HG02938 (cell line): ENCODE data around the gene CUTA.

Experiments used
- ATAC-seq: cut with Tn5 transposase; IDR thresholded peaks from one replicate; pipeline ENCODE4 v1.9.1; 2021; ENCODE audit warnings: mild to moderate bottlenecking, moderate library complexity; ENCODE audit not compliant: unreplicated experiment

CUTA gene, protein sequence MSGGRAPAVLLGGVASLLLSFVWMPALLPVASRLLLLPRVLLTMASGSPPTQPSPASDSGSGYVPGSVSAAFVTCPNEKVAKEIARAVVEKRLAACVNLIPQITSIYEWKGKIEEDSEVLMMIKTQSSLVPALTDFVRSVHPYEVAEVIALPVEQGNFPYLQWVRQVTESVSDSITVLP

DNA sequence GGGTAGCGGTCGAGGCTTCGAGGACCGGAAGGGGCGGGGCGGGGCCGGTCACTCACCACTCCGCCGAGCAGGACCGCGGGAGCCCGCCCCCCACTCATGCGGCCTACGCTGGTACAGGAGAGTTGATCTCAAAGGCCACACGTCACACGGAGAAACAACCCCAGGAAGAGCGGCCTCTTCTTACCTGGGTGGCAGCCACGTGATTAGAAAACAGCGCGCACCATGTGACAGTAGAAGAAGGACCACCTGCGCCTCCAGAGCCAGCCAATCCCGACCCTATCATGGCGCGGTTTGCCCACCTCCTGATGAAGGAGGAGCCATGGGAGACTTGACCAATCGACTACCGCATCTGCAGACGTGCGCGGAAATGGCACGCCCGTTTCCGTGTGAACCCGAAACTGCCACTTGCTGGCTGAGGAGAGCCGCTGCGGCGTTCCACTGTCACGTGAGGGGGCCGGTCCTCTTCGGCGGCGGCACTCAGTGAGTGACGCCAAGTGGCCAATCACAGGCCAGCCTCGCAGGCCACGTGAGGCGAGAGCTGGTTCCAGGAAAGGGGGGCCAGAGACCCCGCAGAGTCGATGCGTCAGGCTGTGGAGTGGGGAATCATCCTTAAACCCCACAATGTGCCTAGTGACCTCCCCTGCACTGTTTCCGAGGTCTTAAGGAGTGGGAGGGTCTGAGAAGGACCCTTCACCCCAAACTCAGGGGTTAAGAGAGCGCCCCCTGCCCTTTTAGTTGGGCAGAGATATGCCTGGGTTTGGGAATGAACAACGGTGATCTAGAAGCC, at the start of gene CUTA:
TSS of gene CUTA (minus strand) at position 205 of the 787 bp plus-strand sequence. CDS start at position 98, 107 bp downstream.
- peak; percentile 87 for ATAC-seq

DNA sequence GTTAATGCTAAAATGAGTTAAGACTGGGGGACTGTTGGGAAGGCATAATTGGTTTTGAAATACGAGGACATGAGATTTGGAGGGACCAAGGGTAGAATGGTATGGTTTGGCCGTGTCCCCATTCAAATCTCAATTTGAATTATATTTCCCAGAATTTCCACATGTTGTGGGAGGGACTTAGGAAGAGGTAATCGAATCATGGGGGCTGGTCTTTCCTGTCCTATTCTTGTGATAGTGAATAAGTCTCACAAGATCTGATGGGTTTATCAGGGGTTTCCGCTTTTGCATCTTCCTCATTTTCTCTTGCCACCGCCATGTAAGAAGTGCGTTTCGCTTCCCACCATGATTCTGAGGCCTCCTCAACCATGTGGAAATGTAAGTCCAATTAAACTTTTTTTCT, 49.2 kb upstream of the CUTA start:
- no peak for ATAC-seq

DNA sequence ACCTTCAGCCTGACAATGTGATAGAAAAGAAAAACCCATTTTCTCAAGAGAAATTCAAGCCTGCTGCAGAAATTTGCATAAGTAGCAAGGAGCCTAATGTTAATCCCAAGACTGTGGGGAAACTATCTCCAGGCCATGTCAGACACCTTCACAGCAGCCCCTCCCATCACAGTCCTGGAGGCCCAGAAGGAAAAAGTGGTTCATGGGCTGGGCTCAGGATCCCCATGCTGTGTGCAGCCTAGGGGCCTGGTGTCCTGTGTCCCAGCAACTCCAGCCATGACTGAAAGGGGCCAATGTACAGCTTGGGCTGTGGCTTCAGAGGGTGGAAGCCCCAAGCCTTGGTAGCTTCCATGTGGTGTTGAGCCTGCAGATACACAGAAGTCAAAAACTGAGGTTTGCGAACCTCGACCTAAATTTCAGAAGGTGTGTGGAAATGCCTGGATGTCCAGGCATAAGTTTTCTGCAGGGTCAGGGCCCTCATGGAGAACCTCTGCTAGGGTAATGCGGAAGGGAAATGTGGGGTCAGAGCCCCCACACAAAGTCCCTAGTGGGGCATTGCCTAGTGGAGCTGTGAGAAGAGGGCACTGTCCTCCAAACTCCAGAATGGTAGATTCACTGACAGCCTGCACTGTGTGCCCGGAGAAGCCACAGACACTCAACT, 48.3 kb upstream of the CUTA start:
- ATAC-seq: no peak

DNA sequence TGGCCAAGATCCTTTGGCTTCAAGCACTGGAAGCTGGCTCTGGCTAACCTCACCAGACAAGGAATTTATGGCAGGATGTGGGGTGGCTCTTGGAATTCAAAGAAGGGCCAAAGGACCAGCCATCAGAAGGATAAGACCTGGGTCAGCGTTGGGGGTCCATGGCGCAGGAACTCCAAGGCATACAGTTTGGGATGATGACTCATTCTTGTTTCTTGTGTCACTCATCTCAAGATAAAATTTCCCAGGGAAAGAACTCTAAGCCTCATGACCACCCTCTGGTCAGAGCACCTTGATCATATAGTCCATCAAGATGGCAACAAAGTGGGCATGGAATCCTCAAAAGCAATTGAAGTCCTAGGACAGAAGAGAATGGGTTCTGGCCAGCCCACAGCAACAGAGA, 41.3 kb upstream of the CUTA start:
- no peak for ATAC-seq

DNA sequence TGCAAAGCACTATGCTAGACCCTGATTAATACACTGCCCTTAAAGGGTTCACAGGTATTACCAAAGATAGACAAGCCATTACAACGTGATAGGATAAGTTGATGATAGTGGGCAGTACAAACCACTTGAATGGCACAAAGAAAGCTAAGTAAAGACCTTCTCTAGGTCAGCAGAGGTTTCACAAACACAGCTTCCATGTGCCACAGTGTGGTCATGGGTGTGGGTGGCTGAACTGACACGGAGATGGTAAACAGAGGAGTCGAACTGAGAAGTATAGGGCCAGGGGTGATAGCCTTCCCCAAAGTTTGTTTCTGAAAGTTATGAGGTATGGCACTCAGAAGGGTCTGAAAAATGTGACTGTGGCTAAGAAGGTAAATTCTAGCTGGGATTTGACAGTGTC, 40.8 kb upstream of the CUTA start:
- no peak for ATAC-seq

DNA sequence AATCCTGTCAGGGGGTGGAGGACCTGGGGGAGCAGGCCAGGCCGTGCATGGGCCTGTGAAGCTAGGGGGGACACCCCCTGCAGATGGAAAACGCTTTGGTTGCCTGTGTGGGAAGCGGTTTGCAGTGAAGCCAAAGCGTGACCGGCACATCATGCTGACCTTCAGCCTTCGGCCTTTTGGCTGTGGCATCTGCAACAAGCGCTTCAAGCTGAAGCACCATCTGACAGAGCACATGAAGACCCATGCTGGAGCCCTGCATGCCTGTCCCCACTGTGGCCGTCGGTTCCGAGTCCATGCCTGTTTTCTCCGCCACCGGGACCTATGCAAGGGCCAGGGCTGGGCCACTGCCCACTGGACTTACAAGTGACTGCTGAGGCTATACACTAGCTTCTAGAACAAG, 38.2 kb upstream of the CUTA start:
- no peak for ATAC-seq

DNA sequence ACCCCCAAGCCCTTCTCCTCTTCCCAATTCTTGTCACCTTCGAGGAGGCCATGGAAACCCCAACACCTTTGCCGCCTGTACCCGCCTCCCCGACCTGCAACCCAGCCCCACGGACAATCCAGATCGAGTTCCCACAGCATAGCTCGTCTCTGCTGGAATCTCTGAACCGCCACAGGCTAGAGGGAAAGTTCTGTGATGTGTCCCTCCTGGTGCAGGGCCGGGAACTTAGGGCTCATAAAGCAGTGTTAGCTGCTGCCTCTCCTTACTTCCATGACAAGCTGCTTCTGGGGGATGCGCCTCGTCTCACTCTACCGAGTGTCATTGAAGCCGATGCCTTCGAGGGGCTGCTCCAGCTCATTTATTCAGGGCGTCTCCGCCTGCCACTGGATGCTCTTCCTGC, 37.1 kb upstream of the CUTA start:
- ATAC-seq: no peak

DNA sequence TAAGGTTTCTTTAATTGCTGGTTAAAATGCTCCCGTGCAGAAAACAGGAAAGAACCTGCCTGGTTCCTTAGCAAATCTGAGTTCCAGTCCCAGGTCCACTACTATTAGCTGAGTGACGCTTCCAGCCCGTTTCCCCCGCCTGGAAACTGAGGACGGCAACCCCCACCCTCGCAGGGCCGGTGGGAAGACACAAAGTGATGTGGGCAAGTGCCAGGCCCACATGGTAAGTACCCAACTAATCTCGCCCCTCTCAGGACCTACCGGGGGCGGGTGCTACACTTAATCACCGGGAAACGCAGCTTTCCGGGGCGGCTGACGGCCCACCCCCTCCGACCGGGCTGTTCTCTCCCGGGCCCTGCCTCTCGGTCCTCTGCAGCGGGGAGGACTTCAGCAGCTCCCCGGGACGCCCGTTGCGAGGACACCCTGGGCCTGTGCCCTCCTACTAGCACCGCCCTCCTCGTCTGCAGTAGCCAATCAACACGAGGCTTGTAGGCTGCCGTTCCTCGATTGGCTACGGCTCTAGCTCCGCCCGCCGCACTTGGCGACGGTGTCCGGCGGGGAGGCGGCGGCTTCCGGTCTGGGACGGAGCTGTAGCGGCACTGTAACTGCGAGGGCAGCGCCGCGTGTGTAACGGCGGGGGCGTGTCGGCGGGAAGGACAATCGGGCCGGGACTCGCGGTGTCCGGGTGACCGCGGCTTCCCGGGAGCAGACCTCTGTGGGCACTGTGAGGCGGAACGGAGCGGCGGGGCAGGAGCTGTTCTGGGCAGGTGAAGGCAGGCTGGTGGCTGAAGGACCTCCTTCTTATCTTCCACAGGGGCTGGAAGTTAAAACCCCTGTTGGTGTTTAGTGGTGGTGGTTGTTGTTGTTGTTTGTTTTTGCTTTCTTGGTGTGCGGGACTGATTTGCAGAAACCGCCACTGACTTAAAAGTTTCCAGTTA, 36.4 kb upstream of the CUTA start, which contains the start of gene ZBTB9:
TSS of gene ZBTB9 (plus strand) at position 568 of the 938 bp plus-strand sequence. CDS start 525 bp downstream, outside the sequence.
- ATAC-seq: peak; percentile 92

DNA sequence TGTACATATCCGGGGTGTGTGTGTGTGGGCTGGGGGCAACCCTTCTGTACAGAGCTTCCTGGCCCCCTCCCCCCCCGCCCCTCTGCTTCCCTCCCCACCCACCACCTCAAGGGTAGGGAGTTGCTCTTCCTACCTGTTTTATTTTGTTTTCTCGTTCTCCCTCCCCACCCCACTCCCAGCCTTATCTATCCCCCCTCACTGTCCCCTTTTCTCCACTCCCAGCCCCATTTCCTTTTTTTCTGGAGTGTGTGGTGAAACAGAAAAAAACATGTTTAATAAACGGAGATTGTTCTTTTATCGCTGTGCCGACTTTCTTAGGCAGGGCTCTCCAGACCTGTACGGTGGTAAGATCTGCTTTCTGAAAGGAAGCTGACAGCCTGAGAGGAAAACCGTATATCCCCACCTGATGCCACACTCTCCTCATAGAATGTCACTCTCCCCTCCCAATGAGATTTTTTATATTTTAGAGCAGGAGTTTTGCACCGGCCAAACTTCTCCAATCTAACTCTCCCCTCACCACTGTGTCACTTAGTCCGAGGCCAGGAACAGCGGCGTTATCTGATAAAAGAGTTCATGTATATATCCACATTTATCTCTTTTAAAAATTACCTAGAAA, 35.6 kb upstream of the CUTA start:
- ATAC-seq: no peak

DNA sequence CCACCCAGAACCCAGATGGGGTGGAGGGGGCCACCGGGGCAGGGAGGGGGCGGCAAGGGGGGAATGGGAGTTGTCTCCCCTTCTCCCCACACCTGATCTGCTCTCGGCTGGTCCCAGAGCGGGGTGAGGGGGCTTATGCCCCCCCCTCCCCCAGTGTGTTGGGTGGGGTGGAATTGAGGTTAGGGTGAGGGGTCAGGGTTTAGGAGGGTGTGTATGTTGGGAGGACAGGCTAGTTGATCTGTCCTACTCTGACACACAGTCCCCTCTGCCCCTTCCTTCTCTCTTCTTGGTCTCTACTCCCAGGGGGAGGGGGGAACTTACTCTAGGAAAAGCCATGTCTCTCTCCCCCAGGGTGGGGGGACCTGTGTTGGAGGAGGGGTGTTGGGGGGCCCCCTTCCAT, 34.6 kb upstream of the CUTA start:
- ATAC-seq: no peak

DNA sequence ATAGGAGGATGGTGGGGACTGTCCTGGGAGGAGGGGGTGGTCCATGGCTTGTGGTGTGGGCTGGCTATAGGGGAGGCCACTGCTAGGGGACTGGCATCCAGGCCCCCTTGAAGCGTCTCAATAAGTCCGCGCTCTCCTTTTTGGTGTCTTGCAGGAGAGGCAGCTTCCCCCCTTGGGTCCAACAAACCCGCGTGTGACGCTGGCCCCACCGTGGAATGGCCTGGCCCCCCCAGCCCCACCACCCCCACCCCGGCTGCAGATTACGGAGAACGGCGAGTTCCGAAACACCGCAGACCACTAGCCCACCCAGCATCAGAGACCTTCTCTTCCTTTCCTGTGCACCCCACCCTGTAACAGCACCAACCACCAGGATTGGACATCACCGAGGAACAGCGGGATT, 33.7 kb upstream of the CUTA start:
- no peak for ATAC-seq

DNA sequence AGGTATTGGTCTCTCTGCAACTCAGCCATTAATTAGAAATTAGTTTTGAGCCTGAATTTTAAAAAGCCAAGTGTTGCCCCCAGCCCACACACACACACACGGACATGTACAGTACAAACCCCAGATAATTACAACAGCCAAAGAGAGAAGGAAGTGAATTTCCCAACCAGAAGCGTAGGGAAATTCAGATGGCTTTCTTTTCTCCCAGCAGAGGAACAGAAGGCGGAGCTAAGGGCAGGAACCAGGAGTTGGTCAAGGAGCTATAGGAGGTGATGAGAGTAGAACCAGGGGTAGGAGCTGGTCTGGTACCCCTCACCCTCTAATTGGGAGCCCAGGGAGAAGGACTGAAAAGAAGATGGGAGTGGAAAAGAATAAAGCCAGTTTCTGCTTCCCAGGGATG, 32.5 kb upstream of the CUTA start:
- no peak for ATAC-seq

DNA sequence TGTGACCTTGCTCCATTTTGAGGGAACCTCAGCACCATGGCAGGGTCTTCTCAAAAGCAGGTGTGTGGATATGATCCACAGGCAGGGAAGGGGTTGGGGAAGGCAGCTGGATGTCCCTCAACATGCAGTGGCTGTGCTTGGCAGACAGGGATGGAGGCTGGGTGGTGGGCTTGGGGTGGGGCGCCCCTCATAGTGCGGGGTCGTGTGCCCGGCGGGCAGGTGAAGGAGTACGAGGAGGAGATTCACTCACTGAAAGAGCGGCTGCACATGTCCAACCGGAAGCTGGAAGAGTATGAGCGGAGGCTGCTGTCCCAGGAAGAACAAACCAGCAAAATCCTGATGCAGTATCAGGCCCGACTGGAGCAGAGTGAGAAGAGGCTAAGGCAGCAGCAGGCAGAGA, 28.4 kb upstream of the CUTA start:
- no peak for ATAC-seq

DNA sequence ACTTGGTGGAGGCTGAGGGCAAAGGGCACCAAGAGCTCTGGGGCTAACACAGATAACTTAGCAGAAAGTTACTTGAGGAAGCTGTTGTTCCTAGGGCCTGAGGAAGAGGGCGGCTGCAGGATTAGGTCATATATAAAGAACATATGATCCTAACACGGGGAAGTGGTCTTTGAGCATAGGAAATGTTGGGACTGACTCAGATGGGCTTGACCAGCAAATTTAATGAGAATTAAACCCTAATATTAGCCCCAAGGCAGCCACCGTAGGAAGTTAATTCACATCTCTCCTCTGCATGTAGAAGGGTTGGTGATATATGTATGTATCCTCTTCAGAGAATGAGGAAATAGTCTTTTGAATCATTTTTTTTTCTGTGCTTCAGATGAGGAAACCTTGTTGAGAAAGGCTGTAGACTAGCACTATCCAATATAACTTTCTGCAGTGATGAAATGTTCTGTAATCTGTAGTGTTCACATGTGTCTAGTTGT, 27.3 kb upstream of the CUTA start:
- no peak for ATAC-seq

DNA sequence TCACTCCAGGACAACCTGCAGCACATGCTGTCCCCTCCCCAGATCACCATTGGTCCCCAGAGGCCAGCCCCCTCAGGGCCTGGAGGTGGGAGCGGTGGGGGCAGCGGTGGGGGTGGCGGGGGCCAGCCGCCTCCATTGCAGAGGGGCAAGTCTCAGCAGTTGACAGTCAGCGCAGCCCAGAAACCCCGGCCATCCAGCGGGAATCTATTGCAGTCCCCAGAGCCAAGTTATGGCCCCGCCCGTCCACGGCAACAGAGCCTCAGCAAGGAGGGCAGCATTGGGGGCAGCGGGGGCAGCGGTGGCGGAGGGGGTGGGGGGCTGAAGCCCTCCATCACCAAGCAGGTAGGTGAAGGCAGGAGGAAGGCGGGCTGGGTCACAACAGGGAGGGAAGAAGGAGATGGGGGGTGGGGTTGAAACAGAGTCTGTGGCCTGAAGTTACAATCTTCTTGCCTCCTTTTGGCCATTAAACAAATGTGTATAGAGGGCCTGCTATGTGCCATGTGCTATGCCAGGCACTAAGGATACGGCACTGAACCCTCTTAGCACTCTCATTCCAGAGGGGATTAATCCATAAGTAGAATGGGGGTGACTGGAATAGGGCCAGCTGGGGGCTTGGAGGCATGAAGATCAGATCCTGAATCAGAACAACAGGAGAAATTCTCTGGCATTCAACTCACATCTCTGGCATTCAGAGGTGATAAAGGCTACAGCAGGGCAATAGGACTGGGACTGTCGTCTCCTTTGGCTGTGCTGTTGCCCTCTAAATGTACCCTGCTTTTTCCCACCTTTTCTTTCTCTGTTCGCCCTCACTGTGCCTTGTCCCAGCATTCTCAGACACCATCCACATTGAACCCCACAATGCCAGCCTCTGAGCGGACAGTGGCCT, 26.0 kb upstream of the CUTA start:
- ATAC-seq: no peak

DNA sequence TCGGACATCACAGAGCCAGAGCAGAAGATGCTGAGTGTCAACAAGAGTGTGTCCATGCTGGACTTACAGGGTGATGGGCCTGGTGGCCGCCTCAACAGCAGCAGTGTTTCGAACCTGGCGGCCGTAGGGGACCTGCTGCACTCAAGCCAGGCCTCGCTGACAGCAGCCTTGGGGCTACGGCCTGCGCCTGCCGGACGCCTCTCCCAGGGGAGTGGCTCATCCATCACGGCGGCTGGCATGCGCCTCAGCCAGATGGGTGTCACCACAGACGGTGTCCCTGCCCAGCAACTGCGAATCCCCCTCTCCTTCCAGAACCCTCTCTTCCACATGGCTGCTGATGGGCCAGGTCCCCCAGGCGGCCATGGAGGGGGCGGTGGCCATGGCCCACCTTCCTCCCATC, 25.1 kb upstream of the CUTA start:
- ATAC-seq: no peak

DNA sequence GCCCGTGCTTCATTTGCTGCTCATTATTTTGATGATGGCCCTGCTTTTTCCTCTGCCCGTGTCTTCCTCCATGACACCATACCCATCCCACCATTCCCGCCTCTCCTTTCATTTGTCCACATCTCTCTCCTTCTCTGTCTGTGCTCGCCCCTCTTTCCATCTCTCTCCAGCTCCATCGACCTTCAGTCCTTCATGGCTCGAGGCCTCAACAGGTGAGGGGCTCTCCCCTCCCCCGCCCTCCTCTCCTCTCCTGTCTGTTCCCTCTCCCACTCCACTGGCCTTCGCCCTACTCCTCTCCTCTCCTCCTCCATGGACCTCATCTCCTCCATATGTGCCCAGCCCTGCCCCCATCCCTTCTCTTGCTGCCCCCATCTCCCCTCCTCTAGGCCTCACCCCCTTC, 24.4 kb upstream of the CUTA start:
- ATAC-seq: no peak

DNA sequence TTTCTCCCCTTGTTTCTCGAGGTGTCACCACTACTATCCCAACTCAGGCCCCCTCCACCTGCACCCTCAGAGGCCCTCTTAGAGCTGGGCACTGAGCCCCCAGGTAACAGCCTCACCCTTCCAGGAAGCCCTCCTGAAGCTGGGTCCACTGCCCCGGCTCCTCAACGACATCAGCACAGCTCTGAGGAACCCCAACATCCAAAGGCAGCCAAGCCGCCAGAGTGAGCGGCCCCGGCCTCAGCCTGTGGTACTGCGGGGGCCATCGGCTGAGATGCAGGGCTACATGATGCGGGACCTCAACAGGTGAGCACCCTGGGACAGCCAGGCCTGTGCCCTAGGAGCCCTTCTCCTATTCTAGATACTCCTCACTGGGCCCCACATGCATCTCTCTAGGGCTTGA, 23.6 kb upstream of the CUTA start:
- ATAC-seq: no peak

DNA sequence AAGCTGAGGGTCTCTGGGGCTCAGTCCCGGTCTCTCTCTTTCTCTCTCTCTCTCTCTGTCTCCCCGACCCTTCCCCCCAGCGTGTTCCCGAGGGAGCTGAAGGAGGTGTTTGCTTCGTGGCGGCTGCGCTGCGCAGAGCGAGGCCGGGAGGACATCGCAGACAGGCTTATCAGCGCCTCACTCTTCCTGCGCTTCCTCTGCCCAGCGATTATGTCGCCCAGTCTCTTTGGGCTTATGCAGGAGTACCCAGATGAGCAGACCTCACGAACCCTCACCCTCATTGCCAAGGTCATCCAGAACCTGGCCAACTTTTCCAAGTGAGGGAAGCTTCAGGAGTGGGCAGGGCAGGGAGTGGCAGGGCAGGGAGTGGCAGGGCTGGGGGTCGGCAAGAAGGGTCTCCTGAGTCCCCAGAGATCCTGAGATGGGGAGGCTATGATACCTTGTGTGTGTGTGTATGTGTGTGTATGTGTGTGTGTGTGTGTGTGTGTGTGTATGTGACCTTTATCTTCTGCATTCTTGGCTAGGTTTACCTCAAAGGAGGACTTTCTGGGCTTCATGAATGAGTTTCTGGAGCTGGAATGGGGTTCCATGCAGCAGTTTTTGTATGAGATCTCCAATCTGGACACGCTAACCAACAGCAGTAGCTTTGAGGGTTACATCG, 22.9 kb upstream of the CUTA start:
- ATAC-seq: no peak
